ENCODE data around the gene PDE8A. TPM values are rescaled to one million over a fixed set of nuclear protein-coding genes. Genes with fewer than 3 reads are reported as not detected.

PDE8A gene
- total and polyA plus RNA-seq, 2 donors (not counting 1 experiment from before 2014, with no cell fraction given), result 17.7 to 26.3 TPM

DNA sequence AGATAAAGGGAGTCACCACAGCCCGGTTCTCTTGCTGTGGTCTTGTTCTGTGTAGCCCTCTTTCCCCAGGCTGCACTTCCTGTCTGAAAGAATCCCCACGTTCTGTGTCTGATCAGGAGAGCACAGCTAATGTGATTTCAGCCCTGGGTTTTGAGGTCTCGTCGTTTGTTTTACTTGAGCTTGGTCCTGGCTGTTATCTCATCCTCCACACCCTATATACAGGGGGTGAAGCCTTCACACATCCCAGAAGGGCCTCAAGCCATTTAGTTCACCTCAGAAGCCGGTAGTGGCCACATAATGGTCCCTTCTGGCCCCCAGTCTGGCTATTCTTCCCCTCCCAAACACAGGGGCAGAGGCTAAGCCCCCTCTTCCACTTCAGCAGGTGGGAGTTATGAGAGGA lies 115.6 kb downstream of the PDE8A start:
- no peak for TF ChIP-seq EZH2 (IDR thresholded peaks at IDR 0.05; ENCODE audit: low read length, missing control alignments)
- TF ChIP-seq, protein P1, sequence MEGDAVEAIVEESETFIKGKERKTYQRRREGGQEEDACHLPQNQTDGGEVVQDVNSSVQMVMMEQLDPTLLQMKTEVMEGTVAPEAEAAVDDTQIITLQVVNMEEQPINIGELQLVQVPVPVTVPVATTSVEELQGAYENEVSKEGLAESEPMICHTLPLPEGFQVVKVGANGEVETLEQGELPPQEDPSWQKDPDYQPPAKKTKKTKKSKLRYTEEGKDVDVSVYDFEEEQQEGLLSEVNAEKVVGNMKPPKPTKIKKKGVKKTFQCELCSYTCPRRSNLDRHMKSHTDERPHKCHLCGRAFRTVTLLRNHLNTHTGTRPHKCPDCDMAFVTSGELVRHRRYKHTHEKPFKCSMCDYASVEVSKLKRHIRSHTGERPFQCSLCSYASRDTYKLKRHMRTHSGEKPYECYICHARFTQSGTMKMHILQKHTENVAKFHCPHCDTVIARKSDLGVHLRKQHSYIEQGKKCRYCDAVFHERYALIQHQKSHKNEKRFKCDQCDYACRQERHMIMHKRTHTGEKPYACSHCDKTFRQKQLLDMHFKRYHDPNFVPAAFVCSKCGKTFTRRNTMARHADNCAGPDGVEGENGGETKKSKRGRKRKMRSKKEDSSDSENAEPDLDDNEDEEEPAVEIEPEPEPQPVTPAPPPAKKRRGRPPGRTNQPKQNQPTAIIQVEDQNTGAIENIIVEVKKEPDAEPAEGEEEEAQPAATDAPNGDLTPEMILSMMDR (conservative IDR thresholded peaks at IDR 0.05 in 1 of 2, IDR thresholded peaks at IDR 0.05 in 1 of 2; ENCODE audit: low read depth in 1 of 2, low read length in 2 of 2), result no peak
- DNase-seq (ENCODE audit: low read depth in 2 of 2), result no peak
- H3K36me3 ChIP-seq (ENCODE audit: control insufficient read depth, insufficient read depth, low read length), result no peaks in the 10 kb centered on the region

DNA sequence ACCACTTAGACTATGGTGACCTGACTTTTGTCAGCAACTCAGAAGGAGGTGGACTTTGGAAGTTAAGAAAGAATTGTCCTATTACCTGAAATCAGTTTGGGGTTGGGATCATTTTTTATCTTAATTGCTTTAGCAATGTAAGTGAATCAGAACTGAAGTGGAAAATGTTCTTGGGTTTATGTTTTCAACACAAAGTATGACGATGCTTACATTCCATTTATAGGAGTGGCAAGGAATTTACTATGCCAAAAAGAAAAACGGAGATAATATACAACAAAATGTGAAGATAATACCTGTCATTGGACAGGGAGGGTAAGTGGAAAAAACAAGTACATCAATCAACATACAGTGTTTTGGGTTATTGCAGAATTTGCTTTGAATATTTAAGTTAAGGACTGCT lies 116.1 kb downstream of the PDE8A start:
- no peaks in the 10 kb centered on the region for H4K20me1 ChIP-seq (ENCODE audit: control insufficient read depth, extremely low read depth, insufficient read depth, low read length)
- H3K4me2 ChIP-seq (ENCODE audit: extremely low read depth, insufficient read depth, low read length), result no peak overlapping the region
- H3K27ac ChIP-seq (ENCODE audit: insufficient read depth, low read length), result no peak overlapping the region
- H3K79me2 ChIP-seq (ENCODE audit: control insufficient read depth, insufficient read depth, low read length), result no peaks in the 10 kb centered on the region
- H3K9ac ChIP-seq (ENCODE audit: insufficient read depth, low read length), result no peak overlapping the region
- no peak overlapping the region for H2AFZ ChIP-seq (ENCODE audit: low read length)
- H3K4me3 ChIP-seq (replicated peaks in 1 of 4; ENCODE audit: control extremely low read depth in 1 of 4, insufficient read depth in 1 of 4, low read depth in 3 of 4, low read length in 4 of 4), result no peak overlapping the region
- TF ChIP-seq, protein P1 (conservative IDR thresholded peaks at IDR 0.05 in 1 of 2, IDR thresholded peaks at IDR 0.05 in 1 of 2; ENCODE audit: low read depth in 1 of 2, low read length in 2 of 2), result no peak
- no peak for TF ChIP-seq EZH2 (IDR thresholded peaks at IDR 0.05; ENCODE audit: low read length, missing control alignments)
- peak in 1 of 2 donors; percentile 59 for DNase-seq (ENCODE audit: low read depth in 2 of 2)
- H3K36me3 ChIP-seq (ENCODE audit: control insufficient read depth, insufficient read depth, low read length), result no peaks in the 10 kb centered on the region
- no peaks in the 10 kb centered on the region for H3K4me1 ChIP-seq (ENCODE audit: control insufficient read depth, extremely low read depth, insufficient read depth, low read length)
- no peaks in the 10 kb centered on the region for H3K27me3 ChIP-seq (ENCODE audit: control insufficient read depth, insufficient read depth, low read length)
- H3K9me3 ChIP-seq (ENCODE audit: control insufficient read depth, insufficient read depth, low read depth, low read length), result no peaks in the 10 kb centered on the region

More for the DNA sequence above, 115.6 kb downstream of the PDE8A start:
- H4K20me1 ChIP-seq (ENCODE audit: control insufficient read depth, extremely low read depth, insufficient read depth, low read length), result no peaks in the 10 kb centered on the region
- H3K4me3 ChIP-seq (replicated peaks in 1 of 4; ENCODE audit: control extremely low read depth in 1 of 4, insufficient read depth in 1 of 4, low read depth in 3 of 4, low read length in 4 of 4), result no peak overlapping the region
- no peaks in the 10 kb centered on the region for H3K9me3 ChIP-seq (ENCODE audit: control insufficient read depth, insufficient read depth, low read depth, low read length)
- no peaks in the 10 kb centered on the region for H3K4me1 ChIP-seq (ENCODE audit: control insufficient read depth, extremely low read depth, insufficient read depth, low read length)
- no peak overlapping the region for H3K9ac ChIP-seq (ENCODE audit: insufficient read depth, low read length)
- no peaks in the 10 kb centered on the region for H3K27me3 ChIP-seq (ENCODE audit: control insufficient read depth, insufficient read depth, low read length)
- no peak overlapping the region for H3K4me2 ChIP-seq (ENCODE audit: extremely low read depth, insufficient read depth, low read length)
- H2AFZ ChIP-seq (ENCODE audit: low read length), result no peak overlapping the region
- no peaks in the 10 kb centered on the region for H3K79me2 ChIP-seq (ENCODE audit: control insufficient read depth, insufficient read depth, low read length)
- H3K27ac ChIP-seq (ENCODE audit: insufficient read depth, low read length), result no peak overlapping the region

DNA sequence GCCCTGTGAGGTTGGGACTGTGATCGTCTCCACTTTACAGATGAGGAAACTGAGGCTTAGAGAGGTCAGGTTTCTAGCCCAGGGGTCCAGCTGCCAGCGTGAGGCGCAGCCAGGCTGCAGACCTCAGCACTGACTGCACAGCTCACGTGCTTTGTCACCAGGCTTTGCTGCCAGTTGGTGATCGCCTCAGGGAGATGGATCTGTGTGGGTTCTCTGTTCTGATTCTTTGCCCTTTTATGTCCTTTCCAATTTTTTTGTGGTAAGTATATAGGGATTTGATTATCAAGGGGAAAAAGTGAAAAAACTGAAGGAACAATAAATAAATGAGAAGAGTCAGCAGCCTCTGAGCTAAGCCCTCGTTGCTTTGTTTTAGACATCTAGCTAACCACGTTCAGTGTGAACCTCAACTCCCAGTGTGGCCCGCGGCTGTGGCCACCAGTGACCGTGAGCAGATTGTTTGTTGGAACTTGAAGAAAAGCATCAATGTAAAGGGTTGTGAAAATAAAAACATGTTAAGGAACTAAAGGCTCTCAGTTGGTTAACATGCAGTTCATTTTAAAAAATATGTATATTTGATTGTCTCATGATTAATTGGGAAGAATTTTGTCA lies 117.6 kb downstream of the PDE8A start:
- no peaks in the 10 kb centered on the region for H3K36me3 ChIP-seq (ENCODE audit: control insufficient read depth, insufficient read depth, low read length)
- H3K4me1 ChIP-seq (ENCODE audit: control insufficient read depth, extremely low read depth, insufficient read depth, low read length), result no peaks in the 10 kb centered on the region
- no peak overlapping the region for H3K4me3 ChIP-seq (replicated peaks in 1 of 4; ENCODE audit: control extremely low read depth in 1 of 4, insufficient read depth in 1 of 4, low read depth in 3 of 4, low read length in 4 of 4)
- H2AFZ ChIP-seq (ENCODE audit: low read length), result no peak overlapping the region
- no peaks in the 10 kb centered on the region for H3K27me3 ChIP-seq (ENCODE audit: control insufficient read depth, insufficient read depth, low read length)
- H3K27ac ChIP-seq (ENCODE audit: insufficient read depth, low read length), result no peak overlapping the region
- no peak overlapping the region for H3K4me2 ChIP-seq (ENCODE audit: extremely low read depth, insufficient read depth, low read length)
- H3K9me3 ChIP-seq (ENCODE audit: control insufficient read depth, insufficient read depth, low read depth, low read length), result no peaks in the 10 kb centered on the region
- DNase-seq (ENCODE audit: low read depth in 2 of 2), result no peak
- TF ChIP-seq, protein P1 (conservative IDR thresholded peaks at IDR 0.05 in 1 of 2, IDR thresholded peaks at IDR 0.05 in 1 of 2; ENCODE audit: low read depth in 1 of 2, low read length in 2 of 2), result no peak
- TF ChIP-seq EZH2 (IDR thresholded peaks at IDR 0.05; ENCODE audit: low read length, missing control alignments), result no peak
- H3K9ac ChIP-seq (ENCODE audit: insufficient read depth, low read length), result no peak overlapping the region
- H3K79me2 ChIP-seq (ENCODE audit: control insufficient read depth, insufficient read depth, low read length), result no peaks in the 10 kb centered on the region
- H4K20me1 ChIP-seq (ENCODE audit: control insufficient read depth, extremely low read depth, insufficient read depth, low read length), result no peaks in the 10 kb centered on the region
